T47D (cell line): ENCODE measurements around the gene ELP4.
"Not testable (repeated sequence)": the region's sequence is repeated elsewhere in the genome, so short reads cannot be mapped to it uniquely, and the experiment has no call there.

Source experiments
- DNase-seq, 2 experiments: peaks; one replicate each; pipeline versions ENCODE4 v3.0.0 to v3.0.0-alpha.2; 2011 to 2012; ENCODE audit warnings: low read depth in 1 of 2, low spot score in 1 of 2
- JUND ChIP-seq: IDR thresholded peaks from 2 replicates; pipeline ENCODE4 v1.6.1; 2012; ENCODE audit warnings: low read depth
- in situ Hi-C: cut with HindIII; loops from 2 replicates; pipeline ENCODE4 v1.10.0; 2016; ENCODE audit warnings: low sequenced_read_pairs, low pct_unique_long_range_greater_than_20kb

The ELP4 gene, protein sequence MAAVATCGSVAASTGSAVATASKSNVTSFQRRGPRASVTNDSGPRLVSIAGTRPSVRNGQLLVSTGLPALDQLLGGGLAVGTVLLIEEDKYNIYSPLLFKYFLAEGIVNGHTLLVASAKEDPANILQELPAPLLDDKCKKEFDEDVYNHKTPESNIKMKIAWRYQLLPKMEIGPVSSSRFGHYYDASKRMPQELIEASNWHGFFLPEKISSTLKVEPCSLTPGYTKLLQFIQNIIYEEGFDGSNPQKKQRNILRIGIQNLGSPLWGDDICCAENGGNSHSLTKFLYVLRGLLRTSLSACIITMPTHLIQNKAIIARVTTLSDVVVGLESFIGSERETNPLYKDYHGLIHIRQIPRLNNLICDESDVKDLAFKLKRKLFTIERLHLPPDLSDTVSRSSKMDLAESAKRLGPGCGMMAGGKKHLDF

DNA sequence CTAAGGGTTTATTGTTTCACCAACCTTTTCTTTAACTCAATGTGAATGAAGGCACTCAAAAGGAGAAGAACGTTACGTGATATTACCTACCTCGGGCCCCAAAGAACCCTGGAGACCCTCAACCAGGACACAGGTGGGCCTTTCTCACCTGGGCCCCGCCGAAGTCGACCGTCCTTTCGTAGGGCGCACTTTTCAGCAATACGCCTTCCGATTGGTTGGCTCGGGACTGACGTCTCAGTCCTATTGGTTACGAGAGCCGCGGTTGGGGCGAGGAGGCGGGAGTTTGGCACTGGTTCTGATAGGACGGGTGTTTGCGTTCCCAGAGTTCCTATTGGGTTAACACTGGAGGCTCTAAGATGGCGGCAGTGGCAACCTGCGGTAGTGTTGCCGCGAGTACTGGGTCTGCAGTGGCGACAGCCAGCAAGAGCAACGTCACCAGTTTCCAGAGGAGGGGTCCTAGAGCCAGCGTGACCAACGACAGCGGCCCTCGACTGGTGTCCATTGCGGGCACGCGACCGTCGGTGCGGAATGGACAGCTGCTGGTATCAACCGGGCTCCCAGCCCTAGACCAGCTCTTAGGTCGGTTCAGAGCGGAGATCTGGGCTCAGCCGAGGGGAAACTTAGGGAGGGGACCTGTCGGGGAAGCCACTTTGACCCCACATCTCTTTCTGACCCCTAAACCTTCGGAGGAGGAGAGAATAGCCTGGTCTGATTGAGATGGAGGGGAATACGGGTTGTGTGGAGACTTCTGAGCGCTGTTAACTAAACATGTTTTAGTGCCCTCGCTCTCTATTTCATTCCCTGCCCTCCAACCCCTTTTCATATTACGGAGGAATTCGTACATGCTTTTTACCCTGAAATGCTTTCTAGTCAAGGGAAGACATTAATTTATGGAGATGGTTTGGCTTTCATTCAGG lies at the start of gene ELP4, which contains the start of gene IMMP1L:
Gene ELP4 (plus strand): TSS at position 339 of the 917 bp plus-strand sequence. CDS start 18 bp downstream, at position 357.
Gene IMMP1L (minus strand): TSS at position 194 of the 917 bp plus-strand sequence. CDS start 46,346 bp downstream, outside the sequence.
- in situ Hi-C loops, result no loop called here
- DNase-seq, result peak; percentile 94 to 99
- no peak for TF ChIP-seq JUND

DNA sequence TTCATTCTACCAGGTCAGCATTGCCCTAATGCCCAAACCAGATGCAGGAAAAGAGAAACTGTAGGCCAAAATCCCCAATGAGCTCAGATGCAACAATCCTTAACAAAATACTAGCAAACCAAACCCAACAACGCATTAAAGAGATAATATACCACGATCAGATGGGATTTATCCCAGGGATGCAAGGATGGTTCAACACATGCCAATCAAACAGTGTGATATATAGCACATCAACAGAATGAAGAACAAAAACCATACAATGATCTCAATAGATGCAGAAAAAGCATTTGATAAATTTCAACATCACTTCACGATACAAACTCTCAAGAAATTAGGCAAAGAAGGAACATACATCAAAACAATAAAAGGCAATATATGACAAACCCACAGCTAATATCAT lies 45.1 kb upstream of the ELP4 start:
- DNase-seq, result no peak
- in situ Hi-C loops, result no loop called here
- TF ChIP-seq JUND, result no peak

DNA sequence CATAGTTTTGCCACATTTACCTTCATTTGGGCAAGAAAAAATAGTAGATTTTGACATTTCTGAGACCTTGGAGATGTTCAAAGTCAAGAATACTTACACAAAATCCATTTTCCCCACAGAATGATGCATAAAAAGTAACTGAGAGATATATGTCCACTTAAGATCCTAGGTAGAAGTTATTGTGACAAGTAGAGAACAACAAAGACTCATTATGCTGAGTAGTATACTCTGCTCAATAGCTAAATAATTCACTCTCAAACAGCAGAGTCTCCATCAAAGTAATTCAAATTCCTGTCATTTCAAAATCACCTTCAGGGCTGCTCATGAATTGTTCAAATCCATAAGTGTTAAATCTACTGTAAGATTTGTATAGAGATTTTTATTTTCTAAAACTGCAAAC lies 35.5 kb upstream of the ELP4 start:
- TF ChIP-seq JUND, result no peak
- in situ Hi-C loops, result no loop called here

DNA sequence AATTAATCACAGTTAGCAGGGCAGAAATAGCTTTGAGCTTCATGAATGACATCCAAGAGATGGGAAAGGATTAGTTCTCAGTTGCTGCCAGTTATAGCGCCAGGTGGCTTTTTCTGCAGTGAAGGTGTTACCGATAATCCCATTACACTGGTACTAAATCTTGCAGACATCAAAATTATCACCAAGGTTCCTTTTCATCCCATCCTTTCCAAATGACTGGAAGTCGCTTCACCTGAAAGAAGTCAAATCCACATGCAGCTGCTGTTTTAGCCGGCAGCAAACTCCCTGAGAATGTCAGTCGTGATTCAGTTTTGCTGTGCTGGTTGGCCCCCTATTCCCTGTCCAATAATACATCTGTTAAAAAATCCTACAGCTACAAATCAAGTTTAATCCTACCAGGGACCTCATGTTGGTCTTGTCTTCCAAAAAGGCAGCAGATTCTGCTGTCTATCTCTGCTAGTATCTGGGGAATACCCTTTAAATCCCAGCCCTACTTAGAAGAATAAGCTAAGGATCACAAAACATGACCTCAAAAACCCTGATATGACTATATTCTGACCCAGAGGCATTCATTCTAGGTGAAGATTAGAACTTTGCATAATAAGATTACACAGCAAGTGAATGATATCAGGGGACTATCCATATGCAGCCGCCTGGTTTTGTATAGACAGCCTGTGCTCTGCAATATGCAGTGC lies 31.9 kb upstream of the ELP4 start:
- in situ Hi-C loops, result no loop called here
- DNase-seq, result no peak
- TF ChIP-seq JUND, result no peak

More for the DNA sequence above, 35.5 kb upstream of the ELP4 start:
- no peak for DNase-seq

DNA sequence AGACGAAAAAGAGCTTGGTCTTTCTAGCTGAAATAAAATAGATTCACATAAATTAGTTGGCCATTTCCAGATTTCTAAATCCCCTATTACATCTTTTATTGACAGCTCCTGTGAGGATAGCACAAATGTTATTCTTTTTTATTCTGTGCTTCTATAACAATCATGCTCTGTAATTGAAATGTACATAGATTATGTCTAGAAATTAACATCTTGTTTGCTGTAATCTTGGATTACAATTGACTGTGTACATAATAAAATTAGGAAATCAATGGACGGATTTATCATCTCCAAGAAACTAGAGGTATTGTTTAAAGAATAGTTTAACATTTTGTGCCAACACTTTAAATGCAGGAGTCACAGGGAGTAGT lies 31.4 kb upstream of the ELP4 start:
- in situ Hi-C loops, result no loop called here
- TF ChIP-seq JUND, result no peak
- no peak for DNase-seq

DNA sequence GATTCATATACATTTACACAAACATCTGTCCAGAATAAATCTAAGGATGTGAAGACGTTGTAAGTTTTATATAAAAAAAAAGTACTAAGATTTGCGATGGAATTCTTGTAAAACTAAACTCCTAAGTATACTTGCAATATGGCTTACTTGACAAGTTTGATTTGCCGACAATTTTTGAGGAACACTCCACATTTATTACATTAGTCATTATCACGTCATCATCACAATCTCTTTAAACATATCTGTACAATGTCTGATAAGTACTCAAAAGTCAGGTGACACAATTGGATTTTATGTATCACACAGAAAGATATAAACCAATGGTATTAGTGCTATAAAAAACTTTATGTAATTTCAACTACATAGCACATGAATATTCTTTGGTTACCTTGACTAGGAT lies 30.5 kb upstream of the ELP4 start:
- in situ Hi-C loops, result no loop called here
- TF ChIP-seq JUND, result no peak

DNA sequence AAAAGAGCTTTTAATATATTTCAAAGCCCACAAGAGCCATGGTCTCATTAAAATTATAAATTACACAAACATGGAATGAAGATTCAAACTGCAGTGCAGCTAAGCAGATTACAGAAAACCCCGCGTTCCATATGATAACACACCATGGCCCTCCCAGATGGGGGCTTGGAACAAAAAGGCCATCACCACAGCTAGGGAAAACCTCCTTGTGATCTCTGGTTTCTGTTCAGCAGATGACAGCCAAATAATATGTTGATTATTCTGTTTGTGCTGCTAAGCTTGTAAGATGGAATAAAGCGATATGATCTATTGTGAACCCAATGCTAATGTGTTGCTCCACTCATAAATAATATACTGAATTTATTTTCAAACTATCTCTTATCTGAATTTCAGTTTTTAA lies 28.6 kb upstream of the ELP4 start:
- TF ChIP-seq JUND, result no peak
- in situ Hi-C loops, result no loop called here

More for the DNA sequence above, 30.5 kb upstream of the ELP4 start:
- no peak for DNase-seq

GRCh38 chr11:31484497-31484896 lies 25.1 kb upstream of the ELP4 start:
- no peak for DNase-seq
- no peak for TF ChIP-seq JUND
- in situ Hi-C loops, result no loop called here

More for the DNA sequence above, 28.6 kb upstream of the ELP4 start:
- no peak for DNase-seq

- no peak for TF ChIP-seq JUND
- in situ Hi-C loops, result no loop called here
- peak in 1 of 2 experiments; percentile 76 for DNase-seq
Measured at GRCh38 chr11:31487848-31488247, 21.7 kb upstream of the ELP4 start.

DNA sequence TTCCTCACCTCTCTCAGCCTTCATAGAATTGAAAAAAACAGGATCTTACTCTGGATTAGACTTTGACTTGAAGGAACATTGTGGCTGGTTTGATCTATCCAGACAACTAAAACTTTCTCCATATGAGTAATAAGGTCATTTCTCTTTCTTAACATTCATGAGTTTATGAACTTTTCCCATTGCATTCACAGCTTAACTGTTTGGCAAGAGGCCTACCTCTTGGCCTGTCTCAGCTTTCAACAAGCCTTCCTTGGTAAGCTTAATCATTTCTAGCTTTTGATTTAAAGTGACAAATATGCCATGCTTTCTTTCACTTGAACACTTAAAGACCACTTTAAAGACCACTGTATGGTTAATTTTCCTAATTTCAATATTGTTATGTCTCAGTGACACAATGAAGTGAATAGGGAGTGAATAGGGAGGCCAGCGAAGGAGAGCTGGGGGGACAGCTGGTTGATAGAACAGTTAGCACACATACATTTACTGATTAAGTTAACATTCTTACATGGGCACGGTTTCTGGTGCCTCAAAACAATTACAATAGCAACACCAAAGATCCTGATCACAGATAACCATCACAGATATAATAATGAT lies 17.1 kb upstream of the ELP4 start:
- TF ChIP-seq JUND, result no peak
- in situ Hi-C loops, result no loop called here
- no peak for DNase-seq

GRCh38 chr11:31493235-31493634 lies 16.3 kb upstream of the ELP4 start:
- in situ Hi-C loops, result no loop called here
- TF ChIP-seq JUND, result no peak
- DNase-seq, result no peak

DNA sequence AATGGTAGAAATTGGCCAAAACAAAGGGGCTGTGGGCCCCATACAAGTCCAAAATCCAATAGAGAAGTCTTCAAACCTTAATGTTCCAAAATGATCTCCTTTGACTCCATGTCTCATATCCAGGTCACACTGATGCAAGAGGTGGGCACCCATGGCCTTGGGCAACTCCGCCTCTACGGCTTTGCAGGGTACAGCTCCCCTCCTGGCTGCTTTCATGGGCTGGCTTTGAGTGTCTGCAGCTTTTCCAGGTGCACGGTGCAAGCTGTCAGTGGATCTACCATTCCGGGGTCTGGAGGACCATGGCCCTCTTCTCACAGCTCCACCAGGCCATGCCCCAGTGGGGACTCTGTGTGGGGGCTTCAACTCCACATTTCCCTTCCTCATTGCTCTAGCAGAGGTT lies 15.8 kb upstream of the ELP4 start:
- in situ Hi-C loops, DNase-seq: not testable (repeated sequence)
